ENCODE data around the gene SECISBP2L.
"Not testable (repeated sequence)": the region's sequence is repeated elsewhere in the genome, so short reads cannot be mapped to it uniquely, and the experiment has no call there.

SECISBP2L gene

GRCh38 chr15:48999314-48999713 lies 46.9 kb downstream of the SECISBP2L start:
- DNase-seq (ENCODE audit: low read depth) = no peak

GRCh38 chr15:48996276-48996675 lies 50.0 kb downstream of the SECISBP2L start:
- no peak for DNase-seq (ENCODE audit: low read depth)

- DNase-seq (ENCODE audit: low read depth) = no peak
Observed at GRCh38 chr15:48993380-48993779, 52.9 kb downstream of the SECISBP2L start.

- DNase-seq (ENCODE audit: low read depth) = no peak
Observed at GRCh38 chr15:48992545-48992944, 53.7 kb downstream of the SECISBP2L start.

GRCh38 chr15:48992096-48992495 lies 54.1 kb downstream of the SECISBP2L start:
- no peak for DNase-seq (ENCODE audit: low read depth)

- DNase-seq (ENCODE audit: low read depth) = no peak
Observed at GRCh38 chr15:48989170-48989569, 57.1 kb downstream of the SECISBP2L start.

- DNase-seq (ENCODE audit: low read depth) = no peak
Observed at GRCh38 chr15:48987142-48987541, 59.1 kb downstream of the SECISBP2L start.

- DNase-seq (ENCODE audit: low read depth) = no peak
Observed at GRCh38 chr15:48986240-48986639, 60.0 kb downstream of the SECISBP2L start.

GRCh38 chr15:48985516-48985915 lies 60.7 kb downstream of the SECISBP2L start:
- DNase-seq (ENCODE audit: low read depth) = no peak

- DNase-seq (ENCODE audit: low read depth) = no peak
Observed at GRCh38 chr15:48984811-48985352, 61.4 kb downstream of the SECISBP2L start.

- no peak for DNase-seq (ENCODE audit: low read depth)
Observed at GRCh38 chr15:48984021-48984710, 62.1 kb downstream of the SECISBP2L start.

GRCh38 chr15:48983300-48983699 lies 62.9 kb downstream of the SECISBP2L start:
- DNase-seq (ENCODE audit: low read depth) = no peak

- no peak for DNase-seq (ENCODE audit: low read depth)
Observed at GRCh38 chr15:48981941-48982340, 64.3 kb downstream of the SECISBP2L start.

GRCh38 chr15:48978638-48979037 lies 67.6 kb downstream of the SECISBP2L start:
- no peak for DNase-seq (ENCODE audit: low read depth)

- DNase-seq (ENCODE audit: low read depth) = no peak
Observed at GRCh38 chr15:48976444-48977088, 69.7 kb downstream of the SECISBP2L start.

GRCh38 chr15:48975472-48976419 lies 70.5 kb downstream of the SECISBP2L start:
- DNase-seq (ENCODE audit: low read depth) = no peak

GRCh38 chr15:48974882-48975281 lies 71.4 kb downstream of the SECISBP2L start:
- no peak for DNase-seq (ENCODE audit: low read depth)

- no peak for DNase-seq (ENCODE audit: low read depth)
Observed at GRCh38 chr15:48972750-48973503, 73.3 kb downstream of the SECISBP2L start.

- not testable (repeated sequence) for DNase-seq (ENCODE audit: low read depth)
Observed at GRCh38 chr15:48970926-48971325, 75.3 kb downstream of the SECISBP2L start.

- no peak for DNase-seq (ENCODE audit: low read depth)
Observed at GRCh38 chr15:48968066-48968465, 78.2 kb downstream of the SECISBP2L start.

- no peak for DNase-seq (ENCODE audit: low read depth)
Observed at GRCh38 chr15:48967336-48967735, 78.9 kb downstream of the SECISBP2L start.

Measured in GM04504 (cell line).